GM23338 (cell line): ENCODE measurements around the gene DPYSL5. TPM values are rescaled to one million over a fixed set of nuclear protein-coding genes. Genes with fewer than 3 reads are reported as not detected.

Experiments used
- ATAC-seq: fragments of 200-7000 bp; cut with Tn5 transposase; 3 replicates; pipeline ENCODE4 v1.9.1; 2020
- DNase-seq: peaks from one replicate; pipeline ENCODE4 v3.0.0-alpha.2; 2015; ENCODE audit warnings: low spot score
- H2AFZ ChIP-seq: fragments of 200-600 bp; sonication (generic); 2 replicates; pipeline ENCODE4 v1.8.0; 2016; ENCODE audit warnings: antibody characterized with exemption, mild to moderate bottlenecking, moderate library complexity
- H3F3A ChIP-seq: fragments of 200-600 bp; sonication (generic); replicated peaks from 2 replicates; pipeline ENCODE4 v1.8.0; 2017; ENCODE audit warnings: antibody characterized with exemption, mixed run types, low read depth
- H3K27ac ChIP-seq: fragments of 200-600 bp; sonication (generic); 2 replicates; pipeline ENCODE4 v1.6.1; 2016; ENCODE audit warnings: low read depth
- H3K27me3 ChIP-seq: fragments of 200-600 bp; sonication (generic); 2 replicates; pipeline ENCODE4 v1.8.0; 2016; ENCODE audit warnings: mild to moderate bottlenecking, mixed run types, moderate library complexity; ENCODE audit not compliant: insufficient read depth
- H3K36me3 ChIP-seq: fragments of 200-600 bp; sonication (generic); 2 replicates; pipeline ENCODE4 v1.8.0; 2016; ENCODE audit warnings: mild to moderate bottlenecking; ENCODE audit not compliant: insufficient read depth
- H3K4me1 ChIP-seq: fragments of 200-600 bp; sonication (generic); 2 replicates; pipeline ENCODE4 v1.8.0; 2016; ENCODE audit warnings: mild to moderate bottlenecking, moderate library complexity; ENCODE audit not compliant: insufficient read depth
- H3K4me2 ChIP-seq: fragments of 200-600 bp; sonication (generic); 2 replicates; pipeline ENCODE4 v1.7.1; 2017; ENCODE audit warnings: mixed run types
- H3K4me3 ChIP-seq: fragments of 200-600 bp; sonication (generic); 2 replicates; pipeline ENCODE4 v1.6.1; 2016; ENCODE audit warnings: mixed run types
- H3K79me2 ChIP-seq: fragments of 200-600 bp; sonication (generic); replicated peaks from 2 replicates; pipeline ENCODE4 v1.8.0; 2017; ENCODE audit warnings: mild to moderate bottlenecking; ENCODE audit not compliant: insufficient read depth
- H3K9me2 ChIP-seq: fragments of 200-600 bp; sonication (generic); 2 replicates; pipeline ENCODE4 v1.8.0; 2017; ENCODE audit not compliant: insufficient read depth
- H4K20me1 ChIP-seq: fragments of 200-600 bp; sonication (generic); replicated peaks from 2 replicates; pipeline ENCODE4 v1.8.0; 2017; ENCODE audit warnings: mild to moderate bottlenecking; ENCODE audit not compliant: insufficient read depth
- H3K27ac Mint-ChIP-seq: 2 replicates; pipeline ENCODE4 v1.8.0; 2020; ENCODE audit warnings: inconsistent platforms, mild to moderate bottlenecking, moderate library complexity, mixed read lengths
- H3K27me3 Mint-ChIP-seq: 3 replicates; pipeline ENCODE4 v1.8.0; 2022; ENCODE audit warnings: low read depth, mild to moderate bottlenecking, moderate library complexity, mixed read lengths, inconsistent platforms; ENCODE audit not compliant: insufficient read depth, poor library complexity
- H3K36me3 Mint-ChIP-seq: 3 replicates; pipeline ENCODE4 v1.8.0; 2021; ENCODE audit warnings: low read depth, mild to moderate bottlenecking, inconsistent platforms, moderate library complexity, mixed read lengths
- H3K4me1 Mint-ChIP-seq: 3 replicates; pipeline ENCODE4 v1.8.0; 2020; ENCODE audit warnings: mild to moderate bottlenecking, inconsistent platforms, mixed read lengths
- H3K4me3 Mint-ChIP-seq: 3 replicates; pipeline ENCODE4 v1.8.0; 2021; ENCODE audit warnings: moderate library complexity, mild to moderate bottlenecking, inconsistent platforms, mixed read lengths
- H3K9me3 Mint-ChIP-seq: 3 replicates; pipeline ENCODE4 v1.8.0; 2020; ENCODE audit warnings: moderate library complexity, mild to moderate bottlenecking, inconsistent platforms, mixed read lengths
- CREB1 ChIP-seq: fragments of 250-450 bp; sonication (Bioruptor Pico); IDR thresholded peaks from 2 replicates; pipeline ENCODE4 v1.5.0; 2020; ENCODE audit warnings: low read depth, mild to moderate bottlenecking, moderate library complexity
- EZH2 ChIP-seq: fragments of 200-600 bp; sonication (generic); IDR thresholded peaks from one replicate; pipeline ENCODE4 v1.8.0; 2017; ENCODE audit warnings: antibody characterized with exemption, mild to moderate bottlenecking, low read depth; ENCODE audit not compliant: unreplicated experiment
- NANOG ChIP-seq: IDR thresholded peaks from 2 replicates; pipeline ENCODE4 v1.6.1; 2016; ENCODE audit warnings: antibody characterized with exemption, borderline replicate concordance
- POLR2AphosphoS5 ChIP-seq: IDR thresholded peaks from 2 replicates; pipeline ENCODE4 v1.6.1; 2016; ENCODE audit warnings: antibody characterized with exemption, low read depth
- ZNF114 ChIP-seq: fragments of 250-450 bp; sonication (Bioruptor Pico); IDR thresholded peaks from 2 replicates; pipeline ENCODE4 v1.5.0; 2020; ENCODE audit warnings: mild to moderate bottlenecking, moderate library complexity
- polyA plus RNA-seq: library from polyadenylated mRNA; unstranded; fragments of >200 nt; fragmentation: Nextera tagmentation; extraction: Ambion mirVana; gene quantifications from 2 replicates; pipeline ENCODE4 v1.2.1, GENCODE V29; 2016
- total RNA-seq: library from RNA; depleted of rRNA; stranded (reverse); fragments of >200 nt; shearing (Covaris generic); gene quantifications from 2 replicates; pipeline ENCODE4 v1.2.3, GENCODE V29; 2014
- TF ChIP-seq, protein P1 (sequence below): IDR thresholded peaks from one replicate; pipeline ENCODE4 v1.6.1; 2018; ENCODE audit warnings: antibody characterized with exemption; ENCODE audit not compliant: unreplicated experiment
- TF ChIP-seq, protein P2 (sequence below), 2 experiments: fragments of 200-600 bp in 1 of 2; sonication (generic) in 1 of 2; conservative IDR thresholded peaks; 2 replicates each; pipeline versions ENCODE4 v1.5.1 to v1.6.1; 2016 to 2017; ENCODE audit warnings: antibody characterized with exemption in 2 of 2, low read depth in 2 of 2, mild to moderate bottlenecking in 2 of 2, moderate library complexity in 1 of 2
- TF ChIP-seq, protein P3 (sequence below): fragments of 250-450 bp; sonication (Bioruptor Pico); IDR thresholded peaks from 2 replicates; pipeline ENCODE4 v1.5.0; 2020; ENCODE audit warnings: mild to moderate bottlenecking, moderate library complexity

DPYSL5 gene
- total and polyA plus RNA-seq, 2 experiments from 2014 or later = 3.1 to 8.1 TPM

- no peak for DNase-seq
- H3F3A ChIP-seq = no peaks in the 10 kb centered on the region
- Mint-ChIP-seq H3K27me3 (peaks cover 7% of the 10 kb centered on the region), H3K9me3 (no peaks in the 10 kb centered on the region; the same call in 2 of the 3 replicates), H3K36me3 (no peaks in the 10 kb centered on the region), H3K4me3 (no peak overlapping the region), H3K4me1 (peaks cover 8% of the 10 kb centered on the region), H3K27ac (no peak overlapping the region)
- no peak overlapping the region for H3K4me2 ChIP-seq
- H3K9me2 ChIP-seq = no peaks in the 10 kb centered on the region
- H4K20me1 ChIP-seq = no peaks in the 10 kb centered on the region
- no peak overlapping the region for H3K27ac ChIP-seq
- H3K4me3 ChIP-seq = no peak overlapping the region
- TF ChIP-seq NANOG (no peak), POLR2AphosphoS5 (no peak), CREB1 (CRISPR knock-in tag) (no peak), ZNF114 (CRISPR knock-in tag) (no peak), EZH2 (no peak)
- TF ChIP-seq, protein P1, sequence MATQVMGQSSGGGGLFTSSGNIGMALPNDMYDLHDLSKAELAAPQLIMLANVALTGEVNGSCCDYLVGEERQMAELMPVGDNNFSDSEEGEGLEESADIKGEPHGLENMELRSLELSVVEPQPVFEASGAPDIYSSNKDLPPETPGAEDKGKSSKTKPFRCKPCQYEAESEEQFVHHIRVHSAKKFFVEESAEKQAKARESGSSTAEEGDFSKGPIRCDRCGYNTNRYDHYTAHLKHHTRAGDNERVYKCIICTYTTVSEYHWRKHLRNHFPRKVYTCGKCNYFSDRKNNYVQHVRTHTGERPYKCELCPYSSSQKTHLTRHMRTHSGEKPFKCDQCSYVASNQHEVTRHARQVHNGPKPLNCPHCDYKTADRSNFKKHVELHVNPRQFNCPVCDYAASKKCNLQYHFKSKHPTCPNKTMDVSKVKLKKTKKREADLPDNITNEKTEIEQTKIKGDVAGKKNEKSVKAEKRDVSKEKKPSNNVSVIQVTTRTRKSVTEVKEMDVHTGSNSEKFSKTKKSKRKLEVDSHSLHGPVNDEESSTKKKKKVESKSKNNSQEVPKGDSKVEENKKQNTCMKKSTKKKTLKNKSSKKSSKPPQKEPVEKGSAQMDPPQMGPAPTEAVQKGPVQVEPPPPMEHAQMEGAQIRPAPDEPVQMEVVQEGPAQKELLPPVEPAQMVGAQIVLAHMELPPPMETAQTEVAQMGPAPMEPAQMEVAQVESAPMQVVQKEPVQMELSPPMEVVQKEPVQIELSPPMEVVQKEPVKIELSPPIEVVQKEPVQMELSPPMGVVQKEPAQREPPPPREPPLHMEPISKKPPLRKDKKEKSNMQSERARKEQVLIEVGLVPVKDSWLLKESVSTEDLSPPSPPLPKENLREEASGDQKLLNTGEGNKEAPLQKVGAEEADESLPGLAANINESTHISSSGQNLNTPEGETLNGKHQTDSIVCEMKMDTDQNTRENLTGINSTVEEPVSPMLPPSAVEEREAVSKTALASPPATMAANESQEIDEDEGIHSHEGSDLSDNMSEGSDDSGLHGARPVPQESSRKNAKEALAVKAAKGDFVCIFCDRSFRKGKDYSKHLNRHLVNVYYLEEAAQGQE = no peak
- TF ChIP-seq, protein P2, sequence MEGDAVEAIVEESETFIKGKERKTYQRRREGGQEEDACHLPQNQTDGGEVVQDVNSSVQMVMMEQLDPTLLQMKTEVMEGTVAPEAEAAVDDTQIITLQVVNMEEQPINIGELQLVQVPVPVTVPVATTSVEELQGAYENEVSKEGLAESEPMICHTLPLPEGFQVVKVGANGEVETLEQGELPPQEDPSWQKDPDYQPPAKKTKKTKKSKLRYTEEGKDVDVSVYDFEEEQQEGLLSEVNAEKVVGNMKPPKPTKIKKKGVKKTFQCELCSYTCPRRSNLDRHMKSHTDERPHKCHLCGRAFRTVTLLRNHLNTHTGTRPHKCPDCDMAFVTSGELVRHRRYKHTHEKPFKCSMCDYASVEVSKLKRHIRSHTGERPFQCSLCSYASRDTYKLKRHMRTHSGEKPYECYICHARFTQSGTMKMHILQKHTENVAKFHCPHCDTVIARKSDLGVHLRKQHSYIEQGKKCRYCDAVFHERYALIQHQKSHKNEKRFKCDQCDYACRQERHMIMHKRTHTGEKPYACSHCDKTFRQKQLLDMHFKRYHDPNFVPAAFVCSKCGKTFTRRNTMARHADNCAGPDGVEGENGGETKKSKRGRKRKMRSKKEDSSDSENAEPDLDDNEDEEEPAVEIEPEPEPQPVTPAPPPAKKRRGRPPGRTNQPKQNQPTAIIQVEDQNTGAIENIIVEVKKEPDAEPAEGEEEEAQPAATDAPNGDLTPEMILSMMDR (conservative IDR thresholded peaks at IDR 0.05; ENCODE audit: low read depth in 2 of 2) = no peak
- TF ChIP-seq, protein P3, sequence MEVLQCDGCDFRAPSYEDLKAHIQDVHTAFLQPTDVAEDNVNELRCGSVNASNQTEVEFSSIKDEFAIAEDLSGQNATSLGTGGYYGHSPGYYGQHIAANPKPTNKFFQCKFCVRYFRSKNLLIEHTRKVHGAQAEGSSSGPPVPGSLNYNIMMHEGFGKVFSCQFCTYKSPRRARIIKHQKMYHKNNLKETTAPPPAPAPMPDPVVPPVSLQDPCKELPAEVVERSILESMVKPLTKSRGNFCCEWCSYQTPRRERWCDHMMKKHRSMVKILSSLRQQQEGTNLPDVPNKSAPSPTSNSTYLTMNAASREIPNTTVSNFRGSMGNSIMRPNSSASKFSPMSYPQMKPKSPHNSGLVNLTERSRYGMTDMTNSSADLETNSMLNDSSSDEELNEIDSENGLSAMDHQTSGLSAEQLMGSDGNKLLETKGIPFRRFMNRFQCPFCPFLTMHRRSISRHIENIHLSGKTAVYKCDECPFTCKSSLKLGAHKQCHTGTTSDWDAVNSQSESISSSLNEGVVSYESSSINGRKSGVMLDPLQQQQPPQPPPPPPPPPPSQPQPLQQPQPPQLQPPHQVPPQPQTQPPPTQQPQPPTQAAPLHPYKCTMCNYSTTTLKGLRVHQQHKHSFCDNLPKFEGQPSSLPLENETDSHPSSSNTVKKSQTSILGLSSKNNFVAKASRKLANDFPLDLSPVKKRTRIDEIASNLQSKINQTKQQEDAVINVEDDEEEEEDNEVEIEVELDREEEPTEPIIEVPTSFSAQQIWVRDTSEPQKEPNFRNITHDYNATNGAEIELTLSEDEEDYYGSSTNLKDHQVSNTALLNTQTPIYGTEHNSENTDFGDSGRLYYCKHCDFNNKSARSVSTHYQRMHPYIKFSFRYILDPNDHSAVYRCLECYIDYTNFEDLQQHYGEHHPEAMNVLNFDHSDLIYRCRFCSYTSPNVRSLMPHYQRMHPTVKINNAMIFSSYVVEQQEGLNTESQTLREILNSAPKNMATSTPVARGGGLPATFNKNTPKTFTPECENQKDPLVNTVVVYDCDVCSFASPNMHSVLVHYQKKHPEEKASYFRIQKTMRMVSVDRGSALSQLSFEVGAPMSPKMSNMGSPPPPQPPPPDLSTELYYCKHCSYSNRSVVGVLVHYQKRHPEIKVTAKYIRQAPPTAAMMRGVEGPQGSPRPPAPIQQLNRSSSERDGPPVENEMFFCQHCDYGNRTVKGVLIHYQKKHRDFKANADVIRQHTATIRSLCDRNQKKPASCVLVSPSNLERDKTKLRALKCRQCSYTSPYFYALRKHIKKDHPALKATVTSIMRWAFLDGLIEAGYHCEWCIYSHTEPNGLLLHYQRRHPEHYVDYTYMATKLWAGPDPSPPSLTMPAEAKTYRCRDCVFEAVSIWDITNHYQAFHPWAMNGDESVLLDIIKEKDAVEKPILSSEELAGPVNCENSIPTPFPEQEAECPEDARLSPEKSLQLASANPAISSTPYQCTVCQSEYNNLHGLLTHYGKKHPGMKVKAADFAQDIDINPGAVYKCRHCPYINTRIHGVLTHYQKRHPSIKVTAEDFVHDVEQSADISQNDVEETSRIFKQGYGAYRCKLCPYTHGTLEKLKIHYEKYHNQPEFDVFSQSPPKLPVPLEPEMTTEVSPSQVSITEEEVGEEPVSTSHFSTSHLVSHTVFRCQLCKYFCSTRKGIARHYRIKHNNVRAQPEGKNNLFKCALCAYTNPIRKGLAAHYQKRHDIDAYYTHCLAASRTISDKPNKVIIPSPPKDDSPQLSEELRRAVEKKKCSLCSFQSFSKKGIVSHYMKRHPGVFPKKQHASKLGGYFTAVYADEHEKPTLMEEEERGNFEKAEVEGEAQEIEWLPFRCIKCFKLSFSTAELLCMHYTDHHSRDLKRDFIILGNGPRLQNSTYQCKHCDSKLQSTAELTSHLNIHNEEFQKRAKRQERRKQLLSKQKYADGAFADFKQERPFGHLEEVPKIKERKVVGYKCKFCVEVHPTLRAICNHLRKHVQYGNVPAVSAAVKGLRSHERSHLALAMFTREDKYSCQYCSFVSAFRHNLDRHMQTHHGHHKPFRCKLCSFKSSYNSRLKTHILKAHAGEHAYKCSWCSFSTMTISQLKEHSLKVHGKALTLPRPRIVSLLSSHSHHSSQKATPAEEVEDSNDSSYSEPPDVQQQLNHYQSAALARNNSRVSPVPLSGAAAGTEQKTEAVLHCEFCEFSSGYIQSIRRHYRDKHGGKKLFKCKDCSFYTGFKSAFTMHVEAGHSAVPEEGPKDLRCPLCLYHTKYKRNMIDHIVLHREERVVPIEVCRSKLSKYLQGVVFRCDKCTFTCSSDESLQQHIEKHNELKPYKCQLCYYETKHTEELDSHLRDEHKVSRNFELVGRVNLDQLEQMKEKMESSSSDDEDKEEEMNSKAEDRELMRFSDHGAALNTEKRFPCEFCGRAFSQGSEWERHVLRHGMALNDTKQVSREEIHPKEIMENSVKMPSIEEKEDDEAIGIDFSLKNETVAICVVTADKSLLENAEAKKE (CRISPR knock-in tag) = no peak
- H3K36me3 ChIP-seq = no peaks in the 10 kb centered on the region
- ATAC-seq = no peak
- no peaks in the 10 kb centered on the region for H3K79me2 ChIP-seq
- no peak overlapping the region for H2AFZ ChIP-seq
- H3K4me1 ChIP-seq = peaks cover 7% of the 10 kb centered on the region; the same call in 1 of the 2 replicates
- H3K27me3 ChIP-seq = no peaks in the 10 kb centered on the region
Observed at GRCh38 chr2:26880161-26880560, 32.2 kb downstream of the DPYSL5 start.
